Measurements from ENCODE around the gene ENPP1.

The ENPP1 gene

DNA sequence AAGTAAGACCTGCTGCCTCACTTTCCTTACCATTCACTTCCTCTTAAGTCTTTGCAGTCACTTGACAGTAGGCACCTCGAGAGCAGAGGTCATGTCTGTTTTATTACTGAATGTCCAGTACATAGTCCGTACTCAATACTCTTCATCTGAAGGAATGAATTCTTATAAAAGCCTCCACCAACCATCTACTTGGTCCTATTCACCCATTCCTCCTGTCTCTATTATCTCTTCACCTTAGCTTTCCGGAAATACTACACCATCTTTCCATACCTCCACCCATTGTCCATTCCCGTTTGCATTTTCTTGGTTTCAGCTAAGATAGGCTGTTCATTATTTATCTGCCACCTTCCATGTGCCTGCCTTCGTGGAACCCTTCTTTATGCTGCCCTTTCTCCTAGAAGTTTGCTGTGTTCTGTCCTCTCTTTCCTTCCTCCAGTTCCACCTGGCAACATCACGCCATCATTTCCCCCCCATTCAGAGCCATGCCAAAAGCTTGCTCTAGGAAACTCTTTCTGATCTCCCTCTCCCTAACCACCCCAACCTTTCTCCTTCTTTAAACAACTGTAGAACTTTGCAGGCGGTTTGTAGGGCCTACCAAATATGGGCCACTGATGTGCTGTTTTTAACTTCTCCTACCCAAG, 38.3 kb downstream of the ENPP1 start:
- H3K36me3 ChIP-seq = peaks cover 4 to 9% (median 8%) of the 10 kb centered on the region in 3 donors
- no peaks in the 10 kb centered on the region for H3K27me3 ChIP-seq
- intact Hi-C loops (cut with DNase I; ENCODE audit: low total_unique reads) = no loop called here
- no peak overlapping the region for H3K27ac ChIP-seq
- H3K9me3 ChIP-seq = no peaks in the 10 kb centered on the region
- no peak for DNase-seq
- TF ChIP-seq, protein P1, sequence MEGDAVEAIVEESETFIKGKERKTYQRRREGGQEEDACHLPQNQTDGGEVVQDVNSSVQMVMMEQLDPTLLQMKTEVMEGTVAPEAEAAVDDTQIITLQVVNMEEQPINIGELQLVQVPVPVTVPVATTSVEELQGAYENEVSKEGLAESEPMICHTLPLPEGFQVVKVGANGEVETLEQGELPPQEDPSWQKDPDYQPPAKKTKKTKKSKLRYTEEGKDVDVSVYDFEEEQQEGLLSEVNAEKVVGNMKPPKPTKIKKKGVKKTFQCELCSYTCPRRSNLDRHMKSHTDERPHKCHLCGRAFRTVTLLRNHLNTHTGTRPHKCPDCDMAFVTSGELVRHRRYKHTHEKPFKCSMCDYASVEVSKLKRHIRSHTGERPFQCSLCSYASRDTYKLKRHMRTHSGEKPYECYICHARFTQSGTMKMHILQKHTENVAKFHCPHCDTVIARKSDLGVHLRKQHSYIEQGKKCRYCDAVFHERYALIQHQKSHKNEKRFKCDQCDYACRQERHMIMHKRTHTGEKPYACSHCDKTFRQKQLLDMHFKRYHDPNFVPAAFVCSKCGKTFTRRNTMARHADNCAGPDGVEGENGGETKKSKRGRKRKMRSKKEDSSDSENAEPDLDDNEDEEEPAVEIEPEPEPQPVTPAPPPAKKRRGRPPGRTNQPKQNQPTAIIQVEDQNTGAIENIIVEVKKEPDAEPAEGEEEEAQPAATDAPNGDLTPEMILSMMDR (IDR thresholded peaks at IDR 0.05) = no peak
- H3K4me3 ChIP-seq = no peak overlapping the region
- no peaks in the 10 kb centered on the region for H3K4me1 ChIP-seq

DNA sequence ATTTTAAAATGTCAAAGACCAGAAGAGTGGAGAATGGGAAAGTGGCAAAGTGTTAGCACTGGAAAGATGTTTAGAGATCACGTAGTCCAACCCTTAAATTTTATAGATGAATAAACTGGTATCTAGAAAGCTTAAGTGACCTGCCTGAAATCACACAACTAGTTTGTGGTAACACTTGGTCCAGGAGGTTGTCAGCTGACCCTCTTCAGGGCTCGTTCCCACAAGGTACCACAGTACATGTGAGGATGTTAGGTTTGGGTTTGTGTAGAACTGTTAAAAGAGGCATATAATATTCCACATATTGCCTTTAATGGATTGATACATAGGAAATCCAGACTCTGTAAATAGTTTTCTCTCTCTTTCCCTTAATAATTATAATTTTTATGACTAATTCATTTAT, 39.1 kb downstream of the ENPP1 start:
- TF ChIP-seq, protein P1 (IDR thresholded peaks at IDR 0.05) = no peak
- no peaks in the 10 kb centered on the region for H3K9me3 ChIP-seq
- peaks cover 4 to 9% (median 8%) of the 10 kb centered on the region in 3 donors for H3K36me3 ChIP-seq
- no peak for DNase-seq
- H3K4me1 ChIP-seq = no peaks in the 10 kb centered on the region
- H3K4me3 ChIP-seq = no peak overlapping the region
- no peaks in the 10 kb centered on the region for H3K27me3 ChIP-seq
- intact Hi-C loops (cut with DNase I; ENCODE audit: low total_unique reads) = no loop called here
- H3K27ac ChIP-seq = no peak overlapping the region

DNA sequence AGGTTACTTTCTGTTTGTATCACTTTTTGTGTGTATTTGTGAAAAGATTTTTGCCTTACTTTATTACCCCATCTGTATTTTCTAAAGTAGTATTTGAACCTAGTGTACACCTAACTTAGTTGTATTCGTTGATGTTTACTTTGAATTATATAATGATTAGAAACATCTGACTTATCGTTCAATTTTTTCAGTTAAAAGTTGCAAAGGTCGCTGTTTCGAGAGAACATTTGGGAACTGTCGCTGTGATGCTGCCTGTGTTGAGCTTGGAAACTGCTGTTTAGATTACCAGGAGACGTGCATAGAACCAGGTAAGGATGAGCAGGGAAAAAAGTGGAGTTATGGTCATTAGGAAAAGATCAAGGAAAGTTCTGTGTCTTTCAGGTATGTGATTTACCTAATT, 42.0 kb downstream of the ENPP1 start:
- DNase-seq = no peak
- Histone ChIP-seq H3K4me1 (no peaks in the 10 kb centered on the region), H3K27ac (no peak overlapping the region), H3K27me3 (no peaks in the 10 kb centered on the region), H3K4me3 (no peak overlapping the region), H3K9me3 (no peaks in the 10 kb centered on the region), H3K36me3 (peaks cover 4 to 9% (median 8%) of the 10 kb centered on the region in 3 donors)
- intact Hi-C loops (cut with DNase I; ENCODE audit: low total_unique reads) = no loop called here
- TF ChIP-seq, protein P1 (IDR thresholded peaks at IDR 0.05) = no peak

DNA sequence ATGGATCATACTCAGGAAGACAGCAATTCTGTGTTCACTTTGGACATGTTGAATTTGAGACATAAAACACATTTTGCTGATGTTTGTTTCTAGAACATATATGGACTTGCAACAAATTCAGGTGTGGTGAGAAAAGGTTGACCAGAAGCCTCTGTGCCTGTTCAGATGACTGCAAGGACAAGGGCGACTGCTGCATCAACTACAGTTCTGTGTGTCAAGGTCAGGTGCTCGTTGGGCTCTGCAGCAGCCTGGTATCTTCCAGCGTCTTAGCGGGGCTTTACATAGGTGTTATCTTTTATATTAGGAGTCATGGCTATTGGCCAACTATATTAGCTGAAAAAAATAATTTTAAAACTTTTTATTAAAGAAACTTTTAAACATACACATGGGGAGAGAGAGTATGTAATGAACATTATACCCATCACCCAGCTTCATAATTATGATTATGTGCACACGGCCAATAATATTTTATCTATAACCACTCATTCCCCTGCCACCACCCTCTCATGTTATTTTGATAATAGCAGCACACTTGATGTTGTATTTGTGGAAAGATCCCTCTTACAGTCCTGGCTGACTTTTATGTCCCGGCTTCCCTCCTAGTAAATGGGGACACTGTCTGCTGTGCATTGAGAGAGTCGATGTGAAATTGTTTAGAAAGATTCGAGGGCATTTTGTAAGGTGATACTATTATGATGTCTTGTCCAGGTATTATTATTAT, 43.4 kb downstream of the ENPP1 start:
- Histone ChIP-seq H3K36me3 (peaks cover 4 to 9% (median 8%) of the 10 kb centered on the region in 3 donors), H3K27me3 (no peaks in the 10 kb centered on the region), H3K4me1 (no peaks in the 10 kb centered on the region), H3K27ac (no peak overlapping the region), H3K9me3 (no peaks in the 10 kb centered on the region), H3K4me3 (no peak overlapping the region)
- TF ChIP-seq, protein P1 (IDR thresholded peaks at IDR 0.05) = no peak
- no peak for DNase-seq
- intact Hi-C loops (cut with DNase I; ENCODE audit: low total_unique reads) = no loop called here

DNA sequence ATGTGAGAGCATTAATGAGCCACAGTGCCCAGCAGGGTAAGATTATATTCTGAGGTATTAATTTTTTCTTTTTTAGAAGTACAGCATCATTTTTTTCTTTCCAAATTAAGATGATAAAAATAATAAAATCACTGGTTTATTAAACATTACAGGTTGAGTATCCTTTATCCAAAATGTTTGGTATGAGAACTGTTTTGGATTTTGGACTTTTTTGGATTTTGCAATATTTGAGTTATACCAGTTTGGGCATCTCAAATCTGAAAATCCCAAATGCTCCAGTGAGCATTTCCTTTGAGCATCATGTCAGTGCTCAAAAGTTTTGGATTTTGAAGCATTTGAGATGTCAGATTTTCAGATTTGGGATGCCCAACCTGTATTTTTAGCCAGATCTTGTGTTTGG, 44.4 kb downstream of the ENPP1 start:
- Histone ChIP-seq H3K36me3 (peaks cover 4 to 9% (median 8%) of the 10 kb centered on the region in 3 donors), H3K4me1 (no peaks in the 10 kb centered on the region), H3K27ac (no peak overlapping the region), H3K9me3 (no peaks in the 10 kb centered on the region), H3K27me3 (no peaks in the 10 kb centered on the region), H3K4me3 (no peak overlapping the region)
- TF ChIP-seq, protein P1 (IDR thresholded peaks at IDR 0.05) = no peak
- intact Hi-C loops (cut with DNase I; ENCODE audit: low total_unique reads) = no loop called here
- no peak for DNase-seq
